Progenitor cell of endocrine pancreas (in vitro differentiated cells): Measurements from ENCODE around the gene WDCP. TPM values are rescaled to one million over a fixed set of nuclear protein-coding genes. Genes with fewer than 3 reads are reported as not detected.

Experiments used
- DNase-seq: peaks from one replicate; pipeline ENCODE4 v3.0.0; 2021; ENCODE audit warnings: low spot score; ENCODE audit not compliant: unreplicated experiment
- H3K27ac Mint-ChIP-seq: 2 replicates; pipeline ENCODE4 v1.8.0; 2021; ENCODE audit warnings: mild to moderate bottlenecking, moderate library complexity, mixed read lengths
- H3K27me3 Mint-ChIP-seq: 2 replicates; pipeline ENCODE4 v1.8.0; 2021; ENCODE audit warnings: mixed read lengths
- H3K36me3 Mint-ChIP-seq: 2 replicates; pipeline ENCODE4 v1.8.0; 2022; ENCODE audit warnings: mixed read lengths; ENCODE audit not compliant: insufficient read depth
- H3K4me1 Mint-ChIP-seq: 2 replicates; pipeline ENCODE4 v1.8.0; 2021; ENCODE audit warnings: low read depth, mixed read lengths
- H3K4me3 Mint-ChIP-seq: 2 replicates; pipeline ENCODE4 v1.8.0; 2021; ENCODE audit warnings: low read depth, mild to moderate bottlenecking, moderate library complexity, mixed read lengths
- H3K9me3 Mint-ChIP-seq: 2 replicates; pipeline ENCODE4 v1.8.0; 2021; ENCODE audit warnings: low read depth, mixed read lengths
- CTCF ChIP-seq: fragments of 200-600 bp; sonication (generic); IDR thresholded peaks from one replicate; pipeline ENCODE4 v1.5.0; 2021; ENCODE audit warnings: antibody characterized with exemption, mild to moderate bottlenecking; ENCODE audit not compliant: unreplicated experiment
- total RNA-seq: library from RNA; stranded (reverse); gene quantifications from 2 replicates; pipeline ENCODE4 v1.2.1, GENCODE V29; 2021

The WDCP gene
- total RNA-seq, 1 donor from 2014 or later, result 23.7 TPM

- no peaks in the 10 kb centered on the region for H3K27me3 Mint-ChIP-seq
- no peak for TF ChIP-seq CTCF
- no peak for DNase-seq
- no peaks in the 10 kb centered on the region for H3K36me3 Mint-ChIP-seq
- no peak overlapping the region for H3K27ac Mint-ChIP-seq
- H3K4me3 Mint-ChIP-seq, result no peak overlapping the region
- H3K4me1 Mint-ChIP-seq, result peaks cover 6% of the 10 kb centered on the region
- no peaks in the 10 kb centered on the region for H3K9me3 Mint-ChIP-seq
Measured at GRCh38 chr2:24058564-24059271, 11.5 kb upstream of the WDCP start.

- H3K4me3 Mint-ChIP-seq, result no peak overlapping the region
- TF ChIP-seq CTCF, result no peak
- DNase-seq, result no peak
- H3K27me3 Mint-ChIP-seq, result no peaks in the 10 kb centered on the region
- peaks cover 6% of the 10 kb centered on the region for H3K4me1 Mint-ChIP-seq
- no peaks in the 10 kb centered on the region for H3K36me3 Mint-ChIP-seq
- no peaks in the 10 kb centered on the region for H3K9me3 Mint-ChIP-seq
- H3K27ac Mint-ChIP-seq, result no peak overlapping the region
Measured at GRCh38 chr2:24055750-24056149, 8.6 kb upstream of the WDCP start.

- Mint-ChIP-seq H3K4me3 (no peak overlapping the region), H3K4me1 (peaks cover 6% of the 10 kb centered on the region), H3K36me3 (no peaks in the 10 kb centered on the region), H3K9me3 (no peaks in the 10 kb centered on the region), H3K27me3 (no peaks in the 10 kb centered on the region), H3K27ac (no peak overlapping the region)
- TF ChIP-seq CTCF, result no peak
- no peak for DNase-seq
Measured at GRCh38 chr2:24054366-24055010, 7.3 kb upstream of the WDCP start.

- Mint-ChIP-seq H3K4me1 (peaks cover 6% of the 10 kb centered on the region), H3K36me3 (no peaks in the 10 kb centered on the region), H3K9me3 (no peaks in the 10 kb centered on the region), H3K4me3 (no peak overlapping the region), H3K27me3 (no peaks in the 10 kb centered on the region), H3K27ac (no peak overlapping the region)
- TF ChIP-seq CTCF, result no peak
- no peak for DNase-seq
Measured at GRCh38 chr2:24052951-24053350, 5.8 kb upstream of the WDCP start.

- Mint-ChIP-seq H3K9me3 (no peaks in the 10 kb centered on the region), H3K27ac (no peak overlapping the region), H3K27me3 (no peaks in the 10 kb centered on the region), H3K36me3 (no peaks in the 10 kb centered on the region), H3K4me1 (peaks cover 14% of the 10 kb centered on the region), H3K4me3 (no peak overlapping the region)
- DNase-seq, result no peak
- no peak for TF ChIP-seq CTCF
Measured at GRCh38 chr2:24051833-24052232, 4.6 kb upstream of the WDCP start.
